ENCODE measurements around the gene C10orf88. TPM values are rescaled to one million over a fixed set of nuclear protein-coding genes. Genes with fewer than 3 reads are reported as not detected.
A peak's percentile ranks its signal among the peaks of the same experiment; 100 is the strongest.

The C10orf88 gene
- total RNA-seq, 1 donor from 2014 or later: 7.6 TPM

- Histone ChIP-seq H3K27me3 (no peaks in the 10 kb centered on the region), H3K4me3 (no peak overlapping the region), H3K4me1 (no peaks in the 10 kb centered on the region), H3K27ac (no peak overlapping the region), H3K36me3 (peaks cover 23% of the 10 kb centered on the region), H3K9me3 (no peaks in the 10 kb centered on the region)
- TF ChIP-seq CTCF (IDR thresholded peaks at IDR 0.05): no peak
- ATAC-seq: no peak
- intact Hi-C loops (cut with DNase I): no loop called here
- no peak for DNase-seq
These were observed 14.7 kb downstream of the C10orf88 start for GRCh38 chr10:122939133-122939855.

GRCh38 chr10:122931088-122931906 lies 22.7 kb downstream of the C10orf88 start:
- no peaks in the 10 kb centered on the region for H3K9me3 ChIP-seq
- TF ChIP-seq CTCF (IDR thresholded peaks at IDR 0.05): no peak
- H3K4me1 ChIP-seq: no peaks in the 10 kb centered on the region
- ATAC-seq: no peak
- no peak for DNase-seq
- intact Hi-C loops (cut with DNase I): no loop called here
- no peak overlapping the region for H3K4me3 ChIP-seq
- no peaks in the 10 kb centered on the region for H3K36me3 ChIP-seq
- no peaks in the 10 kb centered on the region for H3K27me3 ChIP-seq
- no peak overlapping the region for H3K27ac ChIP-seq

GRCh38 chr10:122930140-122930539 lies 23.9 kb downstream of the C10orf88 start:
- H3K36me3 ChIP-seq: no peaks in the 10 kb centered on the region
- H3K4me3 ChIP-seq: no peak overlapping the region
- intact Hi-C loops (cut with DNase I): no loop called here
- DNase-seq (no peak), ATAC-seq (no peak)
- no peaks in the 10 kb centered on the region for H3K9me3 ChIP-seq
- no peak overlapping the region for H3K27ac ChIP-seq
- H3K27me3 ChIP-seq: no peaks in the 10 kb centered on the region
- no peaks in the 10 kb centered on the region for H3K4me1 ChIP-seq
- no peak for TF ChIP-seq CTCF (IDR thresholded peaks at IDR 0.05)

- no peak for TF ChIP-seq CTCF (IDR thresholded peaks at IDR 0.05)
- ATAC-seq (peak; percentile 27), DNase-seq (no peak)
- Histone ChIP-seq H3K36me3 (no peaks in the 10 kb centered on the region), H3K27me3 (no peaks in the 10 kb centered on the region), H3K4me3 (no peak overlapping the region), H3K4me1 (no peaks in the 10 kb centered on the region), H3K27ac (no peak overlapping the region), H3K9me3 (no peaks in the 10 kb centered on the region)
- intact Hi-C loops (cut with DNase I): no loop called here
These were observed 38.3 kb downstream of the C10orf88 start for GRCh38 chr10:122915700-122916099.

- no peak for TF ChIP-seq CTCF (IDR thresholded peaks at IDR 0.05)
- ATAC-seq: peak; percentile 83
These were observed 42.0 kb downstream of the C10orf88 start for GRCh38 chr10:122911889-122912484.

More at GRCh38 chr10:122911889-122912484, 42.0 kb downstream of the C10orf88 start:
- no peak overlapping the region for H3K27ac ChIP-seq
- no peak overlapping the region for H3K4me3 ChIP-seq
- no peaks in the 10 kb centered on the region for H3K36me3 ChIP-seq
- no peaks in the 10 kb centered on the region for H3K9me3 ChIP-seq
- no peaks in the 10 kb centered on the region for H3K27me3 ChIP-seq
- intact Hi-C loops (cut with DNase I): no loop called here
- no peaks in the 10 kb centered on the region for H3K4me1 ChIP-seq
- DNase-seq: no peak
